ENCODE results near the gene CYP46A1. TPM values are rescaled to one million over a fixed set of nuclear protein-coding genes. Genes with fewer than 3 reads are reported as not detected.
A peak's percentile ranks its signal among the peaks of the same experiment; 100 is the strongest.

The CYP46A1 gene
- total RNA-seq, 2 donors from 2014 or later = 0.15 to 0.29 TPM

DNA sequence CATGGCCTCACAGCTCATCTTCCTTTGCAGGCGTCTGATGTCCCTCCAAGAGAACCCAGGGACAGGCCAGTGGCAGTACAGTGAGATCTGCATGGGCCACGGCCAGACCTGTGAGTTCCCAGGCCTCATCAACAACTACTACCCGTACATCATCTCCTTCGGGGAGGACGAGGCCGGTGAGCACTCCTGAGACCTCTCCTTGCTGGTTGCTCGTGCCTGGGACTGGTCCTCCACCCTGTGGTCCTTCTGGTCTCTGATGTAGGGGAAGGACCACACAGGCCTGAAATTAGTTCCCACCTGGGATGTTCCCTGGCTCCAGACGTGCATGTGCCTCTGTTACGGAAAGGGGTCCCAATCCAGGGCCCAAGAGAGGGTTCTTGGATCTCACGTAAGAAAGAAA lies 21.3 kb upstream of the CYP46A1 start:
- H3K9me3 ChIP-seq (ENCODE audit: control insufficient read depth, low read length, poor library complexity, severe bottlenecking) = no peaks in the 10 kb centered on the region
- H3K4me1 Mint-ChIP-seq = peaks cover 8% of the 10 kb centered on the region
- ATAC-seq = no peak
- peaks cover 6% of the 10 kb centered on the region for H3K36me3 Mint-ChIP-seq (ENCODE audit: low read depth)
- no peak overlapping the region for H3K4me3 Mint-ChIP-seq
- DNase-seq = no peak
- peak overlapping the region; percentile 32 for H3K27ac Mint-ChIP-seq
- peaks cover 56% of the 10 kb centered on the region for H3K27me3 Mint-ChIP-seq

DNA sequence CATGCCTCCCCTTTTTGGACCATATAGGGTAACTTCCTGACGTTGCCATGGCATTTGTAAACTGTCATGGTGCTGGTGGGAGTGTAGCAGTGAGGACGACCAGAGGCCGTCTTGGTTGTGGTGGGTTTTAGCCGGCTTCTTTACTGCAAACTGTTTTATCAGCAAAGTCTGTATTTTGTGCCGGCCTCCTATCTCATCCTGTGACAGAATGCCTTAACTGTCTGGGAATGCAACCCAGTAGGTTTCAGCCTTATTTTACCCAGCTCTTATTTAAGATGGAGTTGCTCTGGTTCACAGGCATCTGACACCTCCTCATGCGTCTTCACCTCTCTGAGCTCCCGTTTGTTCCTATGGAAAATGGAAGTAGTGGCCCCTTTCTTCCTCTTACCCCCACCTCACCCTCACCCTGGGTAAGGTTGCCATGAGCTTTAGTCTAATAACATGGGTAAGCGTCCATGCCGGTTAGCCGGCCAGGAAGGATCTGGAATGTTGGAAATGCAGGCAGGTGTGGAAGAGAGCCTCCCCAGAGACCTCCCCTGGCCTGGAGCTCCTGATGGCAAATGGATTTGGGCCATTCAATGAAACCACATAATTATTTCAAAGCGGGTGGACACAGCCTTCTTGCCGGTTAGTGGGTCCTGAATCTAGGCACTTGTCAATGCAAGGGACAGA lies 20.6 kb upstream of the CYP46A1 start:
- no peak overlapping the region for H3K27ac Mint-ChIP-seq
- peaks cover 5% of the 10 kb centered on the region for H3K4me1 Mint-ChIP-seq
- peaks cover 3% of the 10 kb centered on the region for H3K36me3 Mint-ChIP-seq (ENCODE audit: low read depth)
- no peak overlapping the region for H3K4me3 Mint-ChIP-seq
- H3K9me3 ChIP-seq (ENCODE audit: control insufficient read depth, low read length, poor library complexity, severe bottlenecking) = no peaks in the 10 kb centered on the region
- DNase-seq = no peak
- H3K27me3 Mint-ChIP-seq = peaks cover 50% of the 10 kb centered on the region
- ATAC-seq = no peak

DNA sequence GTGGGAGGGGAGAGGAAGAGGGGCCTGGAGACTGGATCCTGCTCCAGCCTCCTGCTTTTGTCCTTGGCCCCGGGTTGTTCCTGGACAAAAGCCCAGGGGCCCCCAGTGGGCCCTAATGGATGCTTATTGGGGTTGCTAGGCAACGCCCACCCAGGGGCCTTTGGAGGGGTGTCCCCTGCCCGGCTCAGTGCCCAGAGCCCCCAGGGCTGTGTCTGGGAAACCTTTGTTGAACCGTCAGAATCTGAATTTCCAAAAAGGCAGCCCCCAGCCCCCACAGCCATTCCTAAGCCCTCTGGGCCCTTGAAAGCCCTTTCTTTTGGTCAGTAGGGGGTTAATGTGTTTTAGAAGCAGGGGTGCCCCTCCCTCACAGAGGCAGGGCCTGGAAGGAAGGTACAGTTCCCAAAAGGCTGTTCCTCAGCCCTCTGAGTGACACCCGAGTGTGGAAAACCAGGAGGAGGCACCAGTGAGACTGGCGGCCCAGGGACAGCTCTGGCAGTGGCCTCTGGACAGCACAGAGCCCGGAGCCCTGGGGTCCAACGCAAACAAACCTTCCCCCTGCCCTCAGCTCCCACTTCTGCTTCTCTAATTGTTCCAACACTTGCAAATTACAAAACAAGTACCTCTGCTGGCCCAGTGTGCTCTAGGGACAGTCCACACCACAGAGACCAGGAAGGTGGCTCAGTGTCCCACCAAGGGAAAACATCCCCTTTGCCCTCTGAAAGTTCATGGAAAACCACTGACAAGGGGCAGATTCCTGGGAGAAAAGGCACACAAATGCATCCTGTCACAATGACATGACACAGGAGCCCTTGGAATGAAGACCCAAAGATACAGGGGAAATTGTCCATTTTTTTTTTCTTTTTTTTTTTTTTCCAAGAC lies 19.8 kb upstream of the CYP46A1 start:
- H3K27ac Mint-ChIP-seq = no peak overlapping the region

DNA sequence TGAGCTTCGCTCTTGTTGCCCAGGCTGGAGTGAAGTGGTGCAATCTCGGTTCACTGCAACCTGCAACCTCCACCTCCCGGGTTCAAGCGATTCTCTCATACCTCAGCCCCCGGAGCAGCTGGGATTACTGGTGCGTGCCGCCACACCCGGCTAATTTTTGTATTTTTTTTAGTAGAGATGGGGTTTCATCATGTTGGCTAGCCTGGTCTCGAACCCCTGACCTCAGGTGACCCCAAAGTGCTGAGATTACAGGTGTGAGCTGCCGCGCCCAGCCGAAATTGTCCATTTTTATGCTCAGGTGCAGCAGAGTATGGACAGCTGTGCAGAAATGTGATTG lies 19.2 kb upstream of the CYP46A1 start:
- DNase-seq = no peak
- ATAC-seq = no peak
- H3K36me3 Mint-ChIP-seq (ENCODE audit: low read depth) = peaks cover 3% of the 10 kb centered on the region
- no peak overlapping the region for H3K27ac Mint-ChIP-seq
- peaks cover 3% of the 10 kb centered on the region for H3K4me1 Mint-ChIP-seq
- H3K4me3 Mint-ChIP-seq = no peak overlapping the region
- H3K9me3 ChIP-seq (ENCODE audit: control insufficient read depth, low read length, poor library complexity, severe bottlenecking) = no peaks in the 10 kb centered on the region
- peaks cover 51% of the 10 kb centered on the region for H3K27me3 Mint-ChIP-seq

More for the DNA sequence above, 19.8 kb upstream of the CYP46A1 start:
- peaks cover 51% of the 10 kb centered on the region for H3K27me3 Mint-ChIP-seq
- H3K4me3 Mint-ChIP-seq = no peak overlapping the region
- no peak for ATAC-seq
- peaks cover 3% of the 10 kb centered on the region for H3K4me1 Mint-ChIP-seq
- no peaks in the 10 kb centered on the region for H3K9me3 ChIP-seq (ENCODE audit: control insufficient read depth, low read length, poor library complexity, severe bottlenecking)
- DNase-seq = no peak
- H3K36me3 Mint-ChIP-seq (ENCODE audit: low read depth) = peaks cover 3% of the 10 kb centered on the region

DNA sequence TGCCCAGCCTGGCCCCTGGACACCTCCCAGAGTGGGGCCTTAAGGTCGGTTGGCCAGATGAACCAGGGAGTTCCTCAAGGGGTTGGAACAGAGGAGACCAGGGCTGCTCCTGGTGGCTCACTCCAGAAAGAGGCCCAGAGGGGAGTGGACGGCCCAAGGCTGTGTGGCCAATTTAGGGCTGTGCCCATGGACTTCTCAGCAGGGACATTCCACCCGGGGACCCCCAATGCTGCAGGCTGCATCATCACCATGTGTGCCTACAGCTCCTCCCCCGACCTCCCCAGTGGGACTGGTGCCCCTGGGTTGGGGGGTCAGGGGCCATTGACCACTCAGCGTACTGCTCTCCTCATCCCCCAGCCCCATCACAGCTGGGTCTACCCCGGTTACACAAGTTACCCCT lies 17.6 kb upstream of the CYP46A1 start:
- H3K27ac Mint-ChIP-seq = no peak overlapping the region
- no peak for DNase-seq
- H3K27me3 Mint-ChIP-seq = peaks cover 40% of the 10 kb centered on the region
- no peak overlapping the region for H3K4me3 Mint-ChIP-seq
- H3K4me1 Mint-ChIP-seq = no peaks in the 10 kb centered on the region
- ATAC-seq = no peak
- no peaks in the 10 kb centered on the region for H3K9me3 ChIP-seq (ENCODE audit: control insufficient read depth, low read length, poor library complexity, severe bottlenecking)
- H3K36me3 Mint-ChIP-seq (ENCODE audit: low read depth) = no peaks in the 10 kb centered on the region

DNA sequence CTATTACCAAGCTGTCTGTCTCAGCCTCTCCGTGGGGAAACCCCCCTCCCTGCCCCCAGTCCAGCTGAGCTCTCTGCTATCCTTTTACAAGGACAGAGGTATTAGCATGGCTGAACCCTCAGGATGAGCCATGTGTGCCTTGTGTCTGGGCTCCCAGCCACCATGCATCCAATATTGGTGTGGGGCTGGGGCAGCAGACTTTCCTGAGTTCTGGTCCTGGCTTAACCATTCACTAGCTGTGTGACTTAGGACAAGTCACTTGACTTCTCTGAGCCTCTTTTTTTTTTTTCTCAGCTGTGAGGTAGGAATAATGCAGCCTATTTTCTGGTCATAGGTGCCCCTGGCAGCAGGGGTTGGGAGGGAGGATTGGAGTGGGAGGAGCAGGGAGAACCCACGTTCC lies 17.1 kb upstream of the CYP46A1 start:
- DNase-seq (no peak), ATAC-seq (no peak)
- Mint-ChIP-seq H3K4me1 (no peaks in the 10 kb centered on the region), H3K27ac (no peak overlapping the region), H3K27me3 (peaks cover 40% of the 10 kb centered on the region), H3K36me3 (ENCODE audit: low read depth) (no peaks in the 10 kb centered on the region), H3K4me3 (no peak overlapping the region)
- no peaks in the 10 kb centered on the region for H3K9me3 ChIP-seq (ENCODE audit: control insufficient read depth, low read length, poor library complexity, severe bottlenecking)

DNA sequence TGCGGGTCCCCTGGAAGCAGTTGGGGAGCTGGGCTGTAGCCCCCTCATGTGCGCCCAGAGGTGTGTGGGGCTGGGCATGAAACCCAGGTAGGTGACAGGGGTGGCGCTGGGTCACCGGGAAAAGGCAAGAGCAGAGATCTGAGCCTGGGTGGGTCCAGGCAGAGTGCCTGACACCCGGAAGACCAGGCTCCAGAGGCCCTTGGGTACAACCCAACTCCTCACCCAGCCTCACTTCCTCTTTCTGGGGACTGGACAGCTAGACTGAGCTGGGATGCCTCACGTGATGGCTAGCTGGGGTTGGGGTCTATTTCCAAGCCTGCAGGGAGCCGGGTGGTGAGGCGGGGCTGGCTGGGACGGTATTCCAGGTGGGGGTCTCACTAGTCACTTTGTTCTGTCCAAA lies 16.3 kb upstream of the CYP46A1 start:
- H3K9me3 ChIP-seq (ENCODE audit: control insufficient read depth, low read length, poor library complexity, severe bottlenecking) = no peaks in the 10 kb centered on the region
- ATAC-seq (no peak), DNase-seq (no peak)
- Mint-ChIP-seq H3K27ac (no peak overlapping the region), H3K4me1 (peaks cover 5% of the 10 kb centered on the region), H3K4me3 (no peak overlapping the region), H3K36me3 (ENCODE audit: low read depth) (no peaks in the 10 kb centered on the region), H3K27me3 (peaks cover 36% of the 10 kb centered on the region)

DNA sequence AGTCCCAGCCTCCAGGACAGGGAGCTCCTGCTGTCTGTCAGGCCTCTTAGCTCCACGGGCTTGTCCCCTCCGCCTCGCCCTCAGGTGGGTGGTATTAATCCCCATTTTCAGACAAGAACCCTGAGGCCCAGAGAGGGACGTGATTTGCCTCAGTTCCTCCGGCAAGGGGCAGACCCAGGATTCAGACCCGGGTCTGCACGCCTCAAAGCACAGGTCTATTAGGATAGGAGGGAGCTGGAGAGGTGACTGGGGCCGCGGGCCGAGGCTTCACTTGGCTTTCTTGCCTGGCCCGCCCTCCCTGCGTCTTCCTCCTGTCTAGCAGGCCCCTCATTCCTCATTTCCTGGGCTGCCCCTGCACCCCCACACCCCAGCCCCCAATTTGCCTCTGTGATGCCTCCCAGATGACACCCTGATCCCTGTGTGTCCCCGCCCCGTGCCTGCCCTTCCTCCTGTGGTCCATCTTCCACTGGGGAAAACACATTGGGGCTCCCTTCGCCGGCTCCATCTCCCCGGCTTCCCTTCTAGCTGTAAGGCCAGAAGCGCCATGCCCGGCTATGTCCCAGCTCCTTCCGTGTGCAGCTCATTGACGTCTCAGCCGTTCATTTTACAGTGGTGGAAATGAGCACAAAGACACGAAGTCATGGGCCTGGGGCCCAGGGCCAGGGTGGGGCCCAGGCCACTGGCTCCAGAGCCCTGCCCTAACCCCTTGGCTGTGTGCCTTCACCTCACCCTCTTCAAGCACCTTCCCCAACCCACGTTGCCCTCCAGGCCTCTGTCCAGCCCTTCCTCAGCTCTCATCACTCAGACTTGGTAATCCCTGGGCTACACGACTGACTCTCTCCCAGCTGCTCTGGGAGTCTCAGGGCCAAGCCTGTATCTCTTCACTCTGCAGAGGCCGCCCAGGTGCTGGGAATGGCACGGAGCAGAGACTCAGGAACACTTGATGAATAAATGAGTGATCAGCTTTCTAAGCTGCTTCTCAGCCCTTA lies 15.5 kb upstream of the CYP46A1 start:
- ATAC-seq (no peak), DNase-seq (no peak)
- Mint-ChIP-seq H3K27me3 (peaks cover 29% of the 10 kb centered on the region), H3K4me3 (no peak overlapping the region), H3K27ac (peak overlapping the region; percentile 54), H3K4me1 (peaks cover 5% of the 10 kb centered on the region), H3K36me3 (ENCODE audit: low read depth) (no peaks in the 10 kb centered on the region)
- no peaks in the 10 kb centered on the region for H3K9me3 ChIP-seq (ENCODE audit: control insufficient read depth, low read length, poor library complexity, severe bottlenecking)

DNA sequence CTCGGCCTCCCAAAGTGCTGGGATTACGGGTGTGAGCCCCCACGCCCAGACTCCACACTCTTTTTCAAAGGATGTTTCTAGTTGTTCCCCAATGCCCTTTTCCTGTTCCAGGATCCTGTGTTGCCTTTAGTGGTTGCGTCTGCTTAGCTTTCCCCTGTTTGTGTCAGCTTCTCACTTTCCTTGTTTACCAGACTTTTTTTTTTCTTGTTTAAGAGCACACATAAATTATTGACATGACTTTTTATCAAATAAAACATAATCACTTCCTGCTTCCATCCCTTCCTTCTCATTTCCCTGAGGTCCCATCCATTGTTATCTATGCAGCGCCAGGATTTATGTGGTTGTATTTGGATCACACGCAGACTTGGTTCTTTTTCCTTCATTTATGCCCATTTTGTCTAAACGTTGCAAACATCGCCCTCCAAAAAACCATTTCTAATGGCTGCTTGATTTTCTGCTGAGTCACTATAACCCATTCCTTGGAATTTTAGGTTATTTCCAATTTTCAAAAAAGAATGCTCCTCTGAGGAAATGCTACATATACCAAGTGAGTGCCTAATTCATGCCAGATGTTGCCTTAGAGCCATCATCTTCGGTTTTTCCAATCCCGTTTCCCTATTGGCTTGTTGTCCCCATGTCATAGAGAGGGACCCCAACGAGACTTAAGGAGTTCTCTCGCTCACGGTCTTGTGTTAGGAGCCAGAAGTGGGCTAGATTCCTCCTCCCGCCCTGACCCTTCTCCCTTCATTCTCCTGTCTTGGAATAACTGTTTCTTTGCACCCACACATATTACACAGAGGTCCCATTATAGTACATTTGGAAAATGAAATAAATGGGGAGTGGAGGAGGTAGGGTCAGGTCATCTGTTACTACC lies 13.5 kb upstream of the CYP46A1 start:
- no peaks in the 10 kb centered on the region for H3K9me3 ChIP-seq (ENCODE audit: control insufficient read depth, low read length, poor library complexity, severe bottlenecking)
- DNase-seq (no peak), ATAC-seq (no peak)
- H3K4me3 Mint-ChIP-seq = no peak overlapping the region
- peaks cover 28% of the 10 kb centered on the region for H3K27me3 Mint-ChIP-seq
- H3K27ac Mint-ChIP-seq = no peak overlapping the region
- H3K4me1 Mint-ChIP-seq = peaks cover 5% of the 10 kb centered on the region
- no peaks in the 10 kb centered on the region for H3K36me3 Mint-ChIP-seq (ENCODE audit: low read depth)

DNA sequence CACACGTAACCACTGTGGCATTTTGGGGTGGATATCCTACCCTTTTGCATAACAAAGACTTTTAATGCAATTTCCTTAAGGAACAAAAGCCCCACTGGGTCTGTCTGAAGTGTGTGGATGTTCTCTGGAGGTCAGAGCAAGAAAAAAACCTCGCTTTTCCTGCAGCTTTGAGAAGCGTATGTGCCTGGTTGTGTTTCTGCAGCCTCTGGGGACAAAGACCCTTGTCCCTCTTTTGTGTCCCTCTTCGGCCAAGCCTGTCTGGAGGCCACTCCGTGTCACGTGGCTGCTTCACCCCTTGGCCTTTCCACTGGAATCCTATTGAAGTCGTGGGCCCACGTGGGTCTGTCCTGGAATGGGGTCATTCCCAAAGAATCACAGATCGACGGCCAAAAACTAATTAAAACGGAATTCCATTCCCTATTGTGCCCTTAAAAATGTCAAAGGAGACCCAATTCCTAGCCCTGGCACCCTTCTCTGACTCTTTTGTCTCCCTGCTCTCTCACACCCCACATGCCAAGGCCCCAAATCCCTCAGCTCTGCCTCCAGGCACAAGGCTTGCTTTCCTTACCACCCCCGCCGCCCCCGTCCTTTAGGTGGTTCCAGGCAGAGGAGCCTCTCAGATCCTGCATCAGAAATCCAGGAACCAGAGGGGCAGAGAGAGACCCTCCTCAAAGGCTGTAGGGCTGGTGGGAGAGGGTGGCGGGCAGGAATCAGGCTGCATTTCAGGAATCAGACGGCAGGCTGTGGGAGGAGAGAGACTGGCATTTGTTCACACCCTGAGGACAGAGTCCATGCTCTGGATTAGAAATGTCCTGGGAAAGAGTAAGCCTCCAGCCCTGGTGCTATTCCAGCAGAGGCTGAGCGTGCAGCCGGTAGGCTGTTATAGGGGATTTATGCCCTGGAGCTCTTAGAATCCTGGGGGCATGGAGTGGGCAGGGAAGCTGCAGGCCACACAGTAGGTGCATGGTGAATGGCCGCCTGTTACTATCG lies 12.6 kb upstream of the CYP46A1 start:
- Mint-ChIP-seq H3K4me1 (peaks cover 5% of the 10 kb centered on the region), H3K36me3 (ENCODE audit: low read depth) (no peaks in the 10 kb centered on the region), H3K27me3 (peaks cover 22% of the 10 kb centered on the region), H3K27ac (no peak overlapping the region), H3K4me3 (no peak overlapping the region)
- H3K9me3 ChIP-seq (ENCODE audit: control insufficient read depth, low read length, poor library complexity, severe bottlenecking) = no peaks in the 10 kb centered on the region
- ATAC-seq = no peak
- DNase-seq = no peak

DNA sequence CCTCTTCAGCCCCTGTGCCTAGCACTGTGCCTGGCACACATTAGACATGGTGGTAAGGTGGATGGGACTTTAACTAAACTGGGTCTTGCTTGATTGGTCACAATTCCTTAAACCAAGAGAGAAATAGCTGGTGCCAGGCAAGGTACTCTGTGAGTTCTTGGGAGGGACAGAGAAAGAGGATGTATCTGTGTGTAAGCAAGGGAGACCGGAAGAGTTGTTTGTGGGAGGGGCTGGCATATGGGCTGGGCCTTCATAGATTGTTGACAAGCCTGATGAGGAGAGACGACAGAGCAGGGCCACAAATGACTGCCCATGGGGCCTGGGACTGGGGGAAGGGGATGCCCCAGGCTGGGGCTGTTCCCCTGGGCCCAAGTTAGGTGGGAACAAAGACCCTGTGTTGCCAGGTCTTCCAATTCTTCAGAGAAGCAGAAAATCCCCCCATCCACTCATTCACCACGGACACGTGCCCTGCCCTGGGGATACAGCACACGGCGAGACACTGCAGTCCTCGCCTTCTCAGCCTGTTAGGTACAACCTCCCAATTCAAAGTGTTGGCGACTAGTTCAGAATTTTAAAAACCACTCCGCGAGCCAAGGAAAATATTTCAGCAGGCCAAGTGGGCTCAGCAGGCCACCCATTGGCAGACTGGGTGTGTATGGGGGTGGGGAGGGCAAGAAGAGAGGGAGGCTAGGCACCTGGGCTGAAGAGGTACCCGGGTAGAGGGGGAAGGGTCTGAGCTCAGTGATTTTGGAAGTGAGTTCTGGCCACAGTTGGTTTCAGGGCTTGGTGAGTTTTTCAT lies 11.4 kb upstream of the CYP46A1 start:
- peak overlapping the region; percentile 54 for H3K27ac Mint-ChIP-seq
- DNase-seq (no peak), ATAC-seq (peak; percentile 79)
- peaks cover 22% of the 10 kb centered on the region for H3K27me3 Mint-ChIP-seq
- H3K4me1 Mint-ChIP-seq = peaks cover 5% of the 10 kb centered on the region
- no peaks in the 10 kb centered on the region for H3K36me3 Mint-ChIP-seq (ENCODE audit: low read depth)
- no peaks in the 10 kb centered on the region for H3K9me3 ChIP-seq (ENCODE audit: control insufficient read depth, low read length, poor library complexity, severe bottlenecking)
- H3K4me3 Mint-ChIP-seq = no peak overlapping the region
